Skeletal muscle tissue (tissue), 4 donors: ENCODE data around the gene PBX3. TPM values are rescaled to one million over a fixed set of nuclear protein-coding genes. Genes with fewer than 3 reads are reported as not detected.

Source experiments
- H3K27ac ChIP-seq: one replicate; pipeline ENCODE4 v1.7.0; 2013; ENCODE audit warnings: mild to moderate bottlenecking, low read depth, low read length, inconsistent platforms
- H3K27me3 ChIP-seq, 3 donors: one replicate each; pipeline ENCODE4 v1.7.0; 2013; ENCODE audit warnings: low read length in 3 of 3; ENCODE audit not compliant: control insufficient read depth in 3 of 3, insufficient read depth in 3 of 3
- H3K36me3 ChIP-seq, 3 donors: one replicate each; pipeline ENCODE4 v1.7.0; 2013; ENCODE audit warnings: low read length in 3 of 3; ENCODE audit not compliant: control insufficient read depth in 3 of 3, insufficient read depth in 3 of 3
- H3K4me1 ChIP-seq, 3 donors: one replicate each; pipeline ENCODE4 v1.7.0; 2013; ENCODE audit warnings: low read length in 3 of 3, mild to moderate bottlenecking in 3 of 3; ENCODE audit not compliant: control insufficient read depth in 3 of 3, insufficient read depth in 3 of 3
- H3K4me3 ChIP-seq, 3 donors: one replicate each; pipeline ENCODE4 v1.7.0; 2013; ENCODE audit warnings: low read length in 3 of 3
- H3K9ac ChIP-seq, 3 donors: one replicate each; pipeline ENCODE4 v1.7.0; 2013; ENCODE audit warnings: low read length in 3 of 3, mild to moderate bottlenecking in 3 of 3, moderate library complexity in 2 of 3, low read depth in 1 of 3
- H3K9me3 ChIP-seq, 3 donors: one replicate each; pipeline ENCODE4 v1.7.0; 2013; ENCODE audit warnings: low read length in 3 of 3; ENCODE audit not compliant: control insufficient read depth in 3 of 3
- total RNA-seq: library from RNA; depleted of rRNA; stranded (reverse); fragments of >200 nt; gene quantifications from one replicate; pipeline ENCODE4 v1.2.3, GENCODE V29; 2014
- donor health status: Osteomylitis.

The PBX3 gene
- total RNA-seq, 1 donor from 2014 or later: 14.1 TPM

DNA sequence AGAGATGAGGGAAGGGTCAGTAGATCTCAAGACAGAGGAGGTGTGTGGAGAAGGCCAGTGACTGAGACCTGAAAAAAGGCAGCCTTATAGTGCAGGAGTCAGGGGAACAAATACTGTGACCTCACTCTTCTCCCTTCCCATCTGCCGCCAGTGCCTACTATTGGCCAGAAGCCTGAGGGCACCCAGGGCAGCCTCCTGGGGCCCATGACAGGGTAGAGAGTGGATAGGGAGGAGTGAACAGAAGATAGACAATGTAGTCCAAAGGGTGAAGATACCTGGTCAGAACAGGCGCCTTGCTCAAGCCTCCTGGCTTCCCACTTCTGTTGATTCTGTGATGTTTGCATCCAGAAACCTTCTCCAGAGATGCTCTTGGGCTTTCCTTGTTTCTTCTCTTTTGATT, 196.7 kb downstream of the PBX3 start:
- H3K36me3 ChIP-seq: no peaks in the 10 kb centered on the region
- no peak overlapping the region for H3K9ac ChIP-seq
- no peak overlapping the region for H3K27ac ChIP-seq

DNA sequence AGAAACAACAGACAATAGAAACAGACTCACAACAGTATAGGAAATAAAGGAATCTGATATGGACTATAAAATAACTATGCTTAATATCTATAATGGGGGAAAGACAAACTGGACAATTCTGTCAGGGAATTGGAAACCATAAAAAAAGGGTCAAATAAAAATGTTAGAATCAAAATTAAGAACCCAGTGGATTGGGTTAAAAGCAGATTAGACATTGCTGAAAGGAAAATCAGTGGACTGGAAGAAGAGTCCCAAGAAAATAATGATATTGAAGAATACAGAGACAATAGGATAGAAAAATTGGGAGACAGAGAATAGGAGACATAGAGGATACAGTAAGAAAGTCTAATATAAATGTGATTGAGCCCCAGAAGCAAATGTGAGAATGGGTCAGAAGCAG, 199.2 kb downstream of the PBX3 start:
- no peaks in the 10 kb centered on the region for H3K9me3 ChIP-seq
- no peak overlapping the region for H3K9ac ChIP-seq
- H3K4me1 ChIP-seq: no peaks in the 10 kb centered on the region
- no peaks in the 10 kb centered on the region for H3K27me3 ChIP-seq
- H3K27ac ChIP-seq: no peak overlapping the region
- no peak overlapping the region for H3K4me3 ChIP-seq
- H3K36me3 ChIP-seq: no peaks in the 10 kb centered on the region

More for the DNA sequence above, 196.7 kb downstream of the PBX3 start:
- Histone ChIP-seq H3K9me3 (no peaks in the 10 kb centered on the region), H3K4me3 (no peak overlapping the region), H3K27me3 (no peaks in the 10 kb centered on the region), H3K4me1 (no peaks in the 10 kb centered on the region)

DNA sequence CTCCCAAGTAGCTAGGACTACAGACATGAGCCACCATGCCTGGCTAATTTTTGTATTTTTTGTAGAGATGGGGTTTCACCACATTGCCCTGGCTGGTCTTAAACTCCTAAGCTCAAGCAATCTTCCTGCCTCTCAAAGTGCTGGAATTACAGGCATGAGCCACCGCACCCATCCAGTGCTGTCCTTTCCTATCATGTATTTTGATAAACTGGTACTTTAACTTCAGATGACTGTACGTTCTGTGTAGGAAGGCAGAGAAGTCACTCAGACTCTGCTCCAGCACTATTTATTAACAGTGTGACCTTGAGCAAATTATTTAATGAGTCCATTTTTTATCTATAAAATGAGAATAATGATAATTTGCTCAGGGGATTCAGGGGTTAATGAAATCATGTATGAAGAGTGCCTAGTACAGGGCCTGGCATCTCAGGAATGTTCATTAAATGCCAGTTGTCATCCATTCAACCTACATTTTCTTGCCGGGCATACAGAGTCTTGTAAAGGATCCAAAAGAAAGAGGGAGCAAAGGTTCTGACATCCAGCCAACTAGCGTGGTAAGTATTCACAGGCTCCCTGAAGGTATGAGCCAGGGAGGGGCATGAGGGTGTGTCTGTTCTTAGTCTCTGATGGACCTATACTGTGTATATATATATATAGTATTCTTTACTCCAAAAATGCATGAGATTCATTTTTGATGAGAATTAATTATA, 201.9 kb downstream of the PBX3 start:
- no peak overlapping the region for H3K9ac ChIP-seq
- no peaks in the 10 kb centered on the region for H3K4me1 ChIP-seq
- no peaks in the 10 kb centered on the region for H3K27me3 ChIP-seq
- no peaks in the 10 kb centered on the region for H3K9me3 ChIP-seq
- H3K27ac ChIP-seq: no peak overlapping the region
- no peak overlapping the region for H3K4me3 ChIP-seq
- H3K36me3 ChIP-seq: no peaks in the 10 kb centered on the region

DNA sequence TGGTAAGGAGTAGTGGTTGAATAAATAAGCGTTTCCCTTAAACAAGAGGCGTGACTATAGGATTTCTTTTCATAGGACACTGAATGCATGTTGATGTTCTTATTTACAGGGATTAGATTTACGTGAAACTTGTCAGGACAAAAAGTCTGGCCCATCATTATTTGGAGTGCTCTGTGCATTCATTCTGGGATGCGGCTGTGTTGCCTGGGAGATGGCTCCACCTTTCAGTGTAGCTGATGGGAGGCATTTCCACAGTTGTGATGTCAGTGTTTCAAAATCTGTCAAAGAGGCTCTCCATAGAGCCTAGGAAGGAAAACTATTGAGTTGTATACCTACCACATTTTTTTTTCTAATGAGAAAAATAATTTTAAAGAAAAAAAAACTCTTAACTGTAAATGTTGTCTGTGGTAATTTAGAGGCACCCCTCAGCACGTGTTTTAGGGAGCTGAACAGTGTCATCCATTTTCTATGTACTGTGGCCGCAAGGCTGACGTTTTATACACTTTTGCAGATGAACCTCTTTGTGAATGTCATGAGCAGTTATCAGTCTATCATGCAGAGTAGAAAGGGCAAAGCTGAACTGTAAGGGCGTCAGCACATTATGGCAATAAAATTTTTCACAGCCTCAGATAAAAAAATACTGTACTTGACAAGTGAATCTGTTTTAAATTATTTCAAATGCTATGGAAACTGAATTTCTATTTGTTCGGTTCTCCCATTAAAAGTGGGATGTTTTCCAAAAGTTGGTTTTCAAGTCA, 202.7 kb downstream of the PBX3 start:
- H3K9ac ChIP-seq: no peak overlapping the region
- H3K36me3 ChIP-seq: no peaks in the 10 kb centered on the region
- no peak overlapping the region for H3K4me3 ChIP-seq
- no peaks in the 10 kb centered on the region for H3K4me1 ChIP-seq
- no peak overlapping the region for H3K27ac ChIP-seq
- no peaks in the 10 kb centered on the region for H3K9me3 ChIP-seq
- no peaks in the 10 kb centered on the region for H3K27me3 ChIP-seq

DNA sequence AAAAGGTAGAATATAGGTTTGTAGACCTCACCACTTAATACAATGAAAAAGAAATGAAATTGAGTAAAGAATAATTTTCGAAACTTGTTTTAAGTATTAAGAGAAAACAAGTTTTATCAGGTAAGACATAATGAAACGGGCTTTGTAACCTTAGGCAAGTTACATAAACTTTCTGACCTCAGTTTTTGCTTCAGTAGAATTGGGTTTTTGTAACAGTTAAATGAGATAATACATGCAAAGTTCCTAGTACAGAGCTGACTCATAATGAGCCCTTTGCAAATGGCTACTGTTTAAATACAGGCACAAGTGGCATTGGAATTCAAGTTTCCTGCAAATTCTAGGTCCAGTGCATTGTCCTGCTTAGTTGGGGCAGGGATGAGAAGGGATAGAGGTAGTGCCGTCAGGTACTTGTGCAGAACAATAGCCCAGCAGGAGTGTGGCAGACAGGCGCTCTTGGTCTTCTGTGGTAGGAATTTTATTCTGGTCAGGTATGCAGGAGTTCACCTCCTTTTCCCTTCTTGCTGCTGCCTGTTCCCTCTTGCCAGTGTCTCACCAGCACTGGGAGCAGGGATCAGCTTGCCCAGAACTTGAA, 203.8 kb downstream of the PBX3 start:
- Histone ChIP-seq H3K27ac (no peak overlapping the region), H3K4me3 (no peak overlapping the region), H3K27me3 (no peaks in the 10 kb centered on the region), H3K9me3 (no peaks in the 10 kb centered on the region), H3K36me3 (no peaks in the 10 kb centered on the region), H3K4me1 (no peaks in the 10 kb centered on the region), H3K9ac (no peak overlapping the region)

DNA sequence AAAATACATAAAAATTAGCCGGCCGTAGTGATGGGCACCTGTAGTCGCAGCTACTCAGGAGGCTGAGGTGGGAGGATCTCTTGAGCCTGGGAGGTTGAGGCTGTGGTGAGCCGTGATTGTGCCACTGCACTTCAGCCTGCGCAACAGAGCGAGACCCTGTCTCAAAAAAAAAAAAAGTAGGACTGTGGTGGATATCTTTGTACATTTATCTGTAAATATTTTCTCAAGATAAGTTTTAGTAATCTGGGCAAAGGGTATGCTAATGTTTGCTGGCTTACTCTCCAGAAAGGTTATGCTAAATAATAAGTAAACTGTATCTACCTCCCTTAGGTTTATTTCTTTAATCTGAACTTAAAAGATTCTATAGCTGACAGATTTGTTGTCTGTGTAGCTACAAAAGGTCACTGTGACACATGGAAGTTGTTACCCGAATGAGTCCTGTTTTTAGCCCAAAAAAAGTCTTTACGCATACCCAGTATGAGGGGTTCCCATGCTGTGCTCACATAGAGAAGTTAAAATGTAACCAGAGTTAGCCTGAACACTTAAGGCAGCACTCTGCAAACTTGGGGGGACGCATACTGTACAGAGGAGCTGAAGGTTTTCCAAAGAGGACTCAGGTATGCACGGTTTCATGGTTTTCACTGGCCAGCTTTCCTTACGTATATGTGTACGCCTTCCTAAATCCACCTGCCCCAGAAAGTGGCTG, 206.3 kb downstream of the PBX3 start:
- H3K27me3 ChIP-seq: no peaks in the 10 kb centered on the region
- no peaks in the 10 kb centered on the region for H3K4me1 ChIP-seq
- no peak overlapping the region for H3K27ac ChIP-seq
- no peaks in the 10 kb centered on the region for H3K9me3 ChIP-seq
- H3K36me3 ChIP-seq: no peaks in the 10 kb centered on the region
- no peak overlapping the region for H3K4me3 ChIP-seq
- H3K9ac ChIP-seq: no peak overlapping the region

DNA sequence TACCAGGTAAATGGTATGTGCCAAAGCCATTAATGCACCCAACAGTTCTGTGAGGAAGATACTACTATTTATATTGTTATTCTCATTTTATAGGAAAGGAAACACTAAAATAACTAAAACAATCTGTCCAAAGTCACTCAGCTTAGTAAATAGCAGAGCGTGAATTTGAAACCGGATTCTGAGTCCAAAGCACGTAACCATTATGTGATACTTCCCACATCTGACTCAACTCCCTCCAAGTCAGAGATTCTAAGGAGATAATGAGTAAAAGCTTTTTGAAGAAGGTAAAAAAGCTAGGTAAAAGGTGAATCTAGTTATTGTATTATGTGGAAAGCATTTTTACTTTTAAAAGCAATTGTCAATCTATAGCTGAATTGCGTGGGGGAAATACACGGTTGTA, 208.9 kb downstream of the PBX3 start:
- no peaks in the 10 kb centered on the region for H3K27me3 ChIP-seq
- H3K4me3 ChIP-seq: no peak overlapping the region
- no peaks in the 10 kb centered on the region for H3K9me3 ChIP-seq
- H3K9ac ChIP-seq: no peak overlapping the region
- H3K36me3 ChIP-seq: no peaks in the 10 kb centered on the region
- no peaks in the 10 kb centered on the region for H3K4me1 ChIP-seq
- H3K27ac ChIP-seq: no peak overlapping the region

DNA sequence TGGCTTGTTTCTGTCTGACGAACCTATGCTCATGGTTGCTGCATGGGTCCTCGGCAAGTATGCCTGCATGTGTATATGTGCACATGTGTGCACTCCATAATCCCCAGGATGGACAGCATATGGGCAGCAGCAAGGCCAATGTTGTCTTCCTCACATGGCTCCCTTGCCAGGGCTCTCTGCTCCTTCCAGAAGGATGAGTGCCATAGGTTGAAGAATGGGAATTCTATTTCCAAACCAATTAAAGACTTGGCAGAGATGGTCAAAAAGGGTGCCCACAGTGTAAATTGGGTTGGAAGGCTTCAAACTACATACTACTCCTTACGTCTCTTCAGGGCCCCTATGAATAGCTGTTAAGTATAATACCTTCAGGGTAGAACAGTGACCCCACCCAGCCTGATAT, 212.1 kb downstream of the PBX3 start:
- H3K4me3 ChIP-seq: no peak overlapping the region
- H3K27ac ChIP-seq: no peak overlapping the region
- no peaks in the 10 kb centered on the region for H3K27me3 ChIP-seq
- H3K9me3 ChIP-seq: no peaks in the 10 kb centered on the region
- peaks cover 0 to 3% (median 0%) of the 10 kb centered on the region in 3 donors for H3K36me3 ChIP-seq
- H3K9ac ChIP-seq: no peak overlapping the region
- H3K4me1 ChIP-seq: no peaks in the 10 kb centered on the region

DNA sequence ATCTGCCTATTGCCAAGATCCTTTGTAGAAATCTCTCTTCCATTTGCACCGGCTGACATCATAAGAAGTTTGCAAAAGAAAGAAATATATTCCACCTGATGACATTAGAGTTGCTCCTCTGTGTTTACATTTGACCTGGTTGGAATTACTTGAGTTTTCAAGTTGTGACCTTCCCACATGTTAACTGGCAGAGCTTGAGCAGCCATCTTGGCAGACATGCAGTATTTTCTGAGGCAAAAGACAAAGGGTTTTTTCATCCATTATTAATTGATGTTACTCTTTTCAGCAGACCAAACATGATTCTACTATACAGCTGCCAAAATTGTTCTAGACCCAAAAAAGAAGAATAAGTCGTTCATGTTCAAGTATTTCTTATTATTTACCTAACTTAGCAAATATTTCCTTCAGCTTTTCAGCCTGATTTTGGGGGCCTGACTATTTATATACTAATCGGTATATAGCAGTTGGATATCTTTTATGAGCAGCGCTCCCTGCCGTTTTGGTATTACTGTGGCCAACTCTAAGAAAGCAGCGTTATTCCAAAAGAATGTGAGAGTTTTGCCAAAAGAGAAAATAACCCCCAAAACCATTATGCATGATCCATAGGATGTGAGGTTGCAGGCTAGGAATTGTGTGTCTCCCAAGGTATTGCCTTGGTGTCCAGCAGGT, 212.9 kb downstream of the PBX3 start:
- H3K27me3 ChIP-seq: no peaks in the 10 kb centered on the region
- no peak overlapping the region for H3K4me3 ChIP-seq
- H3K4me1 ChIP-seq: no peaks in the 10 kb centered on the region
- no peak overlapping the region for H3K27ac ChIP-seq
- peaks cover 0 to 7% (median 2%) of the 10 kb centered on the region in 3 donors for H3K36me3 ChIP-seq
- no peak overlapping the region for H3K9ac ChIP-seq
- H3K9me3 ChIP-seq: no peaks in the 10 kb centered on the region
